Loucy (cell line): ENCODE measurements around the gene ZBTB21.

ENCODE experiments used
- H2AFZ ChIP-seq: fragments of 200-600 bp; sonication (generic); 2 replicates; pipeline ENCODE4 v1.6.0; 2016; ENCODE audit warnings: antibody characterized with exemption, mild to moderate bottlenecking, low read length, moderate library complexity
- H3F3A ChIP-seq: fragments of 200-600 bp; 2 replicates; pipeline ENCODE4 v1.6.0; 2016; ENCODE audit warnings: antibody characterized with exemption, low read depth, mild to moderate bottlenecking
- H3K27me3 ChIP-seq: fragments of 200-600 bp; sonication (generic); 2 replicates; pipeline ENCODE4 v1.6.1; 2014; ENCODE audit warnings: low read length, mild to moderate bottlenecking; ENCODE audit not compliant: insufficient read depth, poor library complexity, severe bottlenecking
- H3K36me3 ChIP-seq: fragments of 200-600 bp; sonication (generic); 2 replicates; pipeline ENCODE4 v1.6.1; 2016; ENCODE audit warnings: low read length; ENCODE audit not compliant: insufficient read depth
- H3K4me1 ChIP-seq: fragments of 200-600 bp; sonication (generic); 2 replicates; pipeline ENCODE4 v1.5.1; 2014; ENCODE audit warnings: low read length, mild to moderate bottlenecking; ENCODE audit not compliant: insufficient read depth, poor library complexity, severe bottlenecking
- H3K4me2 ChIP-seq: fragments of 200-600 bp; sonication (generic); 2 replicates; pipeline ENCODE4 v1.6.0; 2014; ENCODE audit warnings: antibody characterized with exemption, low read length, low read depth, mild to moderate bottlenecking; ENCODE audit not compliant: poor library complexity, severe bottlenecking
- H3K4me3 ChIP-seq: fragments of 200-600 bp; sonication (generic); 2 replicates; pipeline ENCODE4 v1.5.1; 2014; ENCODE audit warnings: low read length, mild to moderate bottlenecking, mixed read lengths; ENCODE audit not compliant: poor library complexity, severe bottlenecking
- H3K79me2 ChIP-seq: fragments of 200-600 bp; sonication (generic); 2 replicates; pipeline ENCODE4 v1.6.1; 2014; ENCODE audit warnings: low read length; ENCODE audit not compliant: insufficient read depth
- H3K9ac ChIP-seq: fragments of 200-600 bp; sonication (generic); 2 replicates; pipeline ENCODE4 v1.6.0; 2014; ENCODE audit warnings: mild to moderate bottlenecking, low read depth, low read length, moderate library complexity; ENCODE audit not compliant: poor library complexity, severe bottlenecking
- H3K9me2 ChIP-seq: fragments of 200-600 bp; sonication (generic); replicated peaks from 2 replicates; pipeline ENCODE4 v1.6.1; 2016; ENCODE audit warnings: low read depth, low read length, mixed read lengths
- H3K9me3 ChIP-seq: fragments of 200-600 bp; sonication (generic); 2 replicates; pipeline ENCODE4 v1.6.1; 2014; ENCODE audit warnings: mild to moderate bottlenecking, antibody characterized with exemption, low read length, low read depth; ENCODE audit not compliant: insufficient read depth
- H4K20me1 ChIP-seq: fragments of 200-600 bp; sonication (generic); 2 replicates; pipeline ENCODE4 v1.6.0; 2014; ENCODE audit warnings: antibody characterized with exemption, low read length, mild to moderate bottlenecking; ENCODE audit not compliant: insufficient read depth, poor library complexity, severe bottlenecking
- CTCF ChIP-seq: fragments of 200-600 bp; sonication (generic); conservative IDR thresholded peaks from 2 replicates; pipeline ENCODE4 v1.5.1; 2014; ENCODE audit warnings: mild to moderate bottlenecking, antibody characterized with exemption, low read length
- EZH2phosphoT487 ChIP-seq: fragments of 200-600 bp; IDR thresholded peaks from 2 replicates; pipeline ENCODE4 v1.6.1; 2018; ENCODE audit warnings: antibody characterized with exemption, mild to moderate bottlenecking, moderate library complexity, borderline replicate concordance

ZBTB21 gene

GRCh38 chr21:42009018-42009830, 936 bp downstream of the ZBTB21 start:
- Histone ChIP-seq H3K9me3 (no peaks in the 10 kb centered on the region), H3K9me2 (no peaks in the 10 kb centered on the region), H2AFZ (no peak overlapping the region), H3K4me3 (peak overlapping the region; percentile 86), H3K79me2 (peaks cover 74% of the 10 kb centered on the region), H4K20me1 (peaks cover 11% of the 10 kb centered on the region), H3K9ac (peak overlapping the region; percentile 94), H3F3A (no peaks in the 10 kb centered on the region), H3K4me2 (peak overlapping the region; percentile 83), H3K4me1 (peaks cover 68% of the 10 kb centered on the region), H3K27me3 (no peaks in the 10 kb centered on the region), H3K36me3 (no peaks in the 10 kb centered on the region)
- TF ChIP-seq CTCF (peak; percentile 47), EZH2phosphoT487 (no peak)

GRCh38 chr21:42007356-42007940, 2.7 kb downstream of the ZBTB21 start:
- H3K27me3 ChIP-seq, result no peaks in the 10 kb centered on the region
- no peak overlapping the region for H2AFZ ChIP-seq
- peak overlapping the region; percentile 86 for H3K4me3 ChIP-seq
- H3K4me1 ChIP-seq, result peaks cover 69% of the 10 kb centered on the region
- H3K9me3 ChIP-seq, result no peaks in the 10 kb centered on the region
- peak overlapping the region; percentile 83 for H3K4me2 ChIP-seq
- H4K20me1 ChIP-seq, result peaks cover 11% of the 10 kb centered on the region
- TF ChIP-seq EZH2phosphoT487 (no peak), CTCF (no peak)
- peaks cover 82% of the 10 kb centered on the region for H3K79me2 ChIP-seq
- no peaks in the 10 kb centered on the region for H3F3A ChIP-seq
- H3K9me2 ChIP-seq, result no peaks in the 10 kb centered on the region
- peak overlapping the region; percentile 94 for H3K9ac ChIP-seq
- H3K36me3 ChIP-seq, result no peaks in the 10 kb centered on the region

GRCh38 chr21:42006765-42007164, 3.4 kb downstream of the ZBTB21 start:
- H3K9me2 ChIP-seq, result no peaks in the 10 kb centered on the region
- H4K20me1 ChIP-seq, result peaks cover 10% of the 10 kb centered on the region
- H3K4me2 ChIP-seq, result peak overlapping the region; percentile 83
- H3K4me3 ChIP-seq, result peak overlapping the region; percentile 86
- H3K27me3 ChIP-seq, result no peaks in the 10 kb centered on the region
- peaks cover 62% of the 10 kb centered on the region for H3K4me1 ChIP-seq
- H2AFZ ChIP-seq, result no peak overlapping the region
- H3K79me2 ChIP-seq, result peaks cover 82% of the 10 kb centered on the region
- H3F3A ChIP-seq, result no peaks in the 10 kb centered on the region
- TF ChIP-seq EZH2phosphoT487, result no peak
- no peak for TF ChIP-seq CTCF
- peaks cover 4% of the 10 kb centered on the region; the same call in 1 of the 2 replicates for H3K36me3 ChIP-seq
- H3K9ac ChIP-seq, result no peak overlapping the region
- H3K9me3 ChIP-seq, result no peaks in the 10 kb centered on the region
